ENCODE results near the gene CYP11A1. TPM values are rescaled to one million over a fixed set of nuclear protein-coding genes. Genes with fewer than 3 reads are reported as not detected.

Gene CYP11A1
- total and polyA plus RNA-seq, 7 donors: 0.14 to 5.0 (median 0.61) TPM

DNA sequence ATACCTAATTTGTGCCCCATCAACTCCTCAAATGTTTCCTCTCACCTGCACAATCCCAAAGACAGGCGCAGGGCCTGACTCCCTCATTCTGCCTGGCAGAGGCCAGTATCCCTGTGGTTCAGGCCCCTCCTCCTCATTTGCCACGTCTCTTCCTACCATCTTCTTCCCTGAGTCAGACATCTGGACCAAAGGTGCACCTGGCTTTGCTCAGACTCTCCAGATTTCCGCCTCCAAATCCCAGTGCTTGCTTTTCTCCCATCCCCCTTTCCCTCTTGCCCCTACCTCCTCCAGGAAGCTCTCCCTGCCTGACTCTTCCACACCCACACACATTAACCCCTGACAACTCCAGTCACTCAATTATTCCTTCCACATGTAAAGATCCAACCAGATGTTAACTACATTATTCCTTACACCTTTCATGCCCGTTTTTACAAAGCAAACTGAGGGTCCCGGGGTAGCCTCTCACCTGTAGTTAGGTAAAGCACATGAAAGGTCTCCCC is 46.7 kb upstream of the CYP11A1 start:
- Histone ChIP-seq H3K4me3 (no peak overlapping the region), H3K9me3 (no peaks in the 10 kb centered on the region), H3K27me3 (ENCODE audit: insufficient read depth in 3 of 3, low read length in 2 of 3) (no peaks in the 10 kb centered on the region), H3K27ac (no peak overlapping the region), H3K4me1 (no peaks in the 10 kb centered on the region), H3K36me3 (ENCODE audit: insufficient read depth in 1 of 2, low read depth in 1 of 2) (no peaks in the 10 kb centered on the region)
- WGBS, 3 donors: 88 to 91% (median 90%) methylated on average over 5 of the region's 5 CpGs
- intact Hi-C loops (cut with DNase I): no loop called here
- ATAC-seq: no peak
- DNase-seq: no peak
- no peak for TF ChIP-seq CTCF (IDR thresholded peaks at IDR 0.05)

DNA sequence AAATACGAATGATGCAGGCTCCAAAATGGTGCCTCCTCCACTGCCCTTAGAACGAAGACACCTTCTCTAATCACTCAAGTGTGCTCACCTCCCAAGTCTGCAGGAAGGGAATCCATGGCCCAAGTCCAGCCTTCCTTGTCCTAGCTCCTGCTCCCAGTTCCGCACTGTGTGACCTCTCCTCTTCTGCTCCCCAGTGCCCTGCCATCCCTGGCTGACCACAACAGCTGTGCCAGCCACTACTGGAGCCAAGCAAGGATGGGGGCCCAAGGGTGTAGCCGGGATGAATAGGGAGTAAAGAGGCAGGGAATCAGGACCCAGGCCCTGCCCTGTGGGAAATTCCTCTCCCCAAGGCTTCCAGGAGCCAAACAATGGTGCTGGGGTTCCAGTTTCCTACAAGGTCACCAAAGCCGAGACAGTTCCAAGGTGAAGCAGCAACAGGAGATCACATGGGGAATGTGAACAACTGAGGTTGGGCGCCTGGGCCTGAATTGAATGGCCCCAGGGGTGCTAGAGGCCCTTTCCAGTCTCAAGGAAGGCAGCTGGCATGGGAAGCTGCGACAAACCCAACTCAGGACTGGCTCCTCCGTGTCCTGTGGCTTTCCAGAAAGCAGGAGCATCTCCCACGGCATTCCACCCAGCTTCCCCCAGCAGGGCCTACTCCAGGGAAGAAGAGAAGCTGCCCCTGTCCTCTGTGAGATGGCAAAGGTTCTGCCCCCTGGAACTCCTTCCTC is 46.1 kb upstream of the CYP11A1 start:
- Histone ChIP-seq H3K36me3 (ENCODE audit: insufficient read depth in 1 of 2, low read depth in 1 of 2) (no peaks in the 10 kb centered on the region), H3K4me3 (no peak overlapping the region), H3K27ac (no peak overlapping the region), H3K4me1 (no peaks in the 10 kb centered on the region), H3K27me3 (ENCODE audit: insufficient read depth in 3 of 3, low read length in 2 of 3) (no peaks in the 10 kb centered on the region), H3K9me3 (no peaks in the 10 kb centered on the region)
- WGBS, 3 donors: 78 to 81% (median 79%) methylated on average over 9 of the region's 9 CpGs
- ATAC-seq (no peak), DNase-seq (no peak)
- TF ChIP-seq CTCF (IDR thresholded peaks at IDR 0.05): no peak
- intact Hi-C loops (cut with DNase I): no loop called here

GRCh38 chr15:74412159-74412558 is 44.7 kb upstream of the CYP11A1 start:
- Histone ChIP-seq H3K27me3 (ENCODE audit: insufficient read depth in 3 of 3, low read length in 2 of 3) (no peaks in the 10 kb centered on the region), H3K36me3 (ENCODE audit: insufficient read depth in 1 of 2, low read depth in 1 of 2) (no peaks in the 10 kb centered on the region), H3K4me1 (no peaks in the 10 kb centered on the region), H3K4me3 (no peak overlapping the region), H3K27ac (no peak overlapping the region), H3K9me3 (no peaks in the 10 kb centered on the region)
- ATAC-seq (no peak), DNase-seq (no peak)
- intact Hi-C loops (cut with DNase I): no loop called here
- TF ChIP-seq CTCF (IDR thresholded peaks at IDR 0.05): no peak
- WGBS, 3 donors: 75 to 80% (median 75%) methylated on average over 6 of the region's 6 CpGs

DNA sequence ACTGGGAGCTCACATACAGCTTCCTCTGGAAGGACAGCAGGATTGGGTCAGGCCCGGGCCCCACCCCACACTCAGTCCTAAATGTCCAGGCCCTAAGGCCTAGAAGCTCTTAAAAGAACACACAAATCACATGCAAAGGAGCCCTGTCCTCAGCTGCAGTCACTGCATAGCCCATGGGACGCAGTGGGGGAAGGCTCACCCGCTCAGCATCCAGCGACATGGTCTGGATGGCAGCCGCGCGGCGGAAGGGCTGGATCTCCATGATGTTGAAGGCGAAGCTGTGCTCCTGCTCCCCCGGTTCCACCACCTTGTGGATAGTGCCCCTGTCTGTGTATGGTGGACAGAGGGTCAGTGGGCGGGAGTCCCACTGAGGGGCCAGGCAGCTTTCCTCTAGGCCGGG is 44.2 kb upstream of the CYP11A1 start:
- intact Hi-C loops (cut with DNase I): no loop called here
- Histone ChIP-seq H3K4me1 (no peaks in the 10 kb centered on the region), H3K9me3 (no peaks in the 10 kb centered on the region), H3K27ac (no peak overlapping the region), H3K36me3 (ENCODE audit: insufficient read depth in 1 of 2, low read depth in 1 of 2) (no peaks in the 10 kb centered on the region), H3K27me3 (ENCODE audit: insufficient read depth in 3 of 3, low read length in 2 of 3) (no peaks in the 10 kb centered on the region), H3K4me3 (no peak overlapping the region)
- DNase-seq (no peak), ATAC-seq (no peak)
- 88 to 91% (median 91%) methylated on average over 12 of the region's 12 CpGs for WGBS, 3 donors
- no peak for TF ChIP-seq CTCF (IDR thresholded peaks at IDR 0.05)

DNA sequence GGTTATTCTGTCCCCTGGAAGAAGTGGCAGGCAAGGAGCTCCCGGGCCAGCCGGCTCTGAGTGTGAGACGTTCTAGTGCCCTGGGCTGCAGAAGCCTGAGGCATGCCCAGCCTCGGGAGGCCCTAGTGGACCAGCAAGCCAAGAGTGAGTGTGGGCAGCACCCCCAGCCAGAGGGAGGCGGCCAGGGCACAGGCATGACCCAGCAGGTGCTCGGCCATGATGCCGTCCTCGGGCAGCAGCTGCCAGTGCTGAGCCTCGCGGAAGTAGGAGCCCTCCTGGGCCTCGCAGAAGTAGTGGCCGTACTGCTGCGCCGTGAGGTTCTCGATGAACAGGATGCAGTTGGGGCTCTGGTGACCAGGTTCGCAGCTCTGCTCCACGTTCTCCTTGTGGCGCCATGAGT is 43.1 kb upstream of the CYP11A1 start:
- Histone ChIP-seq H3K27me3 (ENCODE audit: insufficient read depth in 3 of 3, low read length in 2 of 3) (no peaks in the 10 kb centered on the region), H3K36me3 (ENCODE audit: insufficient read depth in 1 of 2, low read depth in 1 of 2) (no peaks in the 10 kb centered on the region), H3K4me1 (no peaks in the 10 kb centered on the region), H3K9me3 (no peaks in the 10 kb centered on the region), H3K27ac (no peak overlapping the region), H3K4me3 (no peak overlapping the region)
- 87 to 92% (median 90%) methylated on average over 18 of the region's 18 CpGs for WGBS, 3 donors
- intact Hi-C loops (cut with DNase I): no loop called here
- no peak for DNase-seq
- no peak for TF ChIP-seq CTCF (IDR thresholded peaks at IDR 0.05)
- no peak for ATAC-seq

Measured in psoas muscle (tissue), 8 donors.